ENCODE measurements around the gene DSCAML1. TPM values are rescaled to one million over a fixed set of nuclear protein-coding genes. Genes with fewer than 3 reads are reported as not detected.
A peak's percentile ranks its signal among the peaks of the same experiment; 100 is the strongest.

Gene DSCAML1
- total and polyA plus RNA-seq, 7 experiments from 2014 or later = 0.17 to 1.3 (median 0.60) TPM; not detected in 2

- H3K27ac Mint-ChIP-seq = no peak overlapping the region
- no peaks in the 10 kb centered on the region for H3K4me1 ChIP-seq (ENCODE audit: control insufficient read depth in 2 of 2, insufficient read depth in 2 of 2, low read length in 2 of 2)
- intact Hi-C loops (cut with micrococcal nuclease) = no loop called here
Observed at GRCh38 chr11:117671370-117671769, 125.6 kb downstream of the DSCAML1 start.

DNA sequence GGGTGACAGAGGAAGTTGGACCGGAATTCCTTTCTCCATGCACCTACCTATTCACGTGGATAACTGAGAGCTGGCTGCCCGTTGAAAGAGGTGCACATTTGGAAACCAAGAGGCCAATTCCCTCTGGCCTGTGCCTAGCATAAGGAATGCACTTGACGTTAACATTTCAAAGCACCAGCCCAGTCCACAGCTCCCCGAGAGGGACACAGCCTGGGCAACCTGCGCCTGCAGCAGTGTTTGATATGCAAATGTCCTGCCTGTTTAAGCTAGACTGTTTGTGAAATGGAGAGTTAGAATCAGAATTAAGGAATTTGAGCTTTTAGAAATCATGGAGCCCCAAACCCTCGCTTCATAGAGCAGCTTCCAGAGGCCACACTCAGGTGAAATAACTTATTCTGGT lies 126.1 kb downstream of the DSCAML1 start:
- Histone ChIP-seq H3K27ac (ENCODE audit: low read depth, low read length) (no peak overlapping the region), H3K27me3 (ENCODE audit: control insufficient read depth in 2 of 2, insufficient read depth in 2 of 2, low read length in 2 of 2) (no peaks in the 10 kb centered on the region), H3K9me3 (ENCODE audit: control insufficient read depth in 2 of 3, low read length in 3 of 3) (no peaks in the 10 kb centered on the region), H3K36me3 (ENCODE audit: control insufficient read depth in 2 of 3, insufficient read depth in 3 of 3, low read length in 3 of 3) (no peaks in the 10 kb centered on the region), H3K4me1 (ENCODE audit: control insufficient read depth in 2 of 2, insufficient read depth in 2 of 2, low read length in 2 of 2) (no peaks in the 10 kb centered on the region), H3K4me3 (ENCODE audit: low read length) (no peak overlapping the region)
- Mint-ChIP-seq H3K36me3 (no peaks in the 10 kb centered on the region), H3K27ac (no peak overlapping the region), H3K4me3 (no peak overlapping the region), H3K27me3 (peaks cover 0 to 7% (median 0%) of the 10 kb centered on the region in 5 donors), H3K9me3 (no peaks in the 10 kb centered on the region), H3K4me1 (peaks cover 0 to 9% (median 0%) of the 10 kb centered on the region in 7 donors)
- intact Hi-C loops (cut with micrococcal nuclease) = no loop called here
- ATAC-seq (no peak), DNase-seq (no peak)
- ChIA-PET CTCF (no interaction called here), POLR2A (no interaction called here)

More at GRCh38 chr11:117671370-117671769, 125.6 kb downstream of the DSCAML1 start:
- ChIA-PET POLR2A (no interaction called here), CTCF (no interaction called here)
- Histone ChIP-seq H3K27ac (ENCODE audit: low read depth, low read length) (no peak overlapping the region), H3K4me3 (ENCODE audit: low read length) (no peak overlapping the region), H3K36me3 (ENCODE audit: control insufficient read depth in 2 of 3, insufficient read depth in 3 of 3, low read length in 3 of 3) (no peaks in the 10 kb centered on the region), H3K27me3 (ENCODE audit: control insufficient read depth in 2 of 2, insufficient read depth in 2 of 2, low read length in 2 of 2) (no peaks in the 10 kb centered on the region), H3K9me3 (ENCODE audit: control insufficient read depth in 2 of 3, low read length in 3 of 3) (no peaks in the 10 kb centered on the region)
- Mint-ChIP-seq H3K27me3 (peaks cover 0 to 7% (median 0%) of the 10 kb centered on the region in 5 donors), H3K36me3 (no peaks in the 10 kb centered on the region), H3K4me1 (peaks cover 0 to 13% (median 0%) of the 10 kb centered on the region in 7 donors), H3K4me3 (no peak overlapping the region), H3K9me3 (no peaks in the 10 kb centered on the region)
- no peak for ATAC-seq
- no peak for DNase-seq

GRCh38 chr11:117670443-117670842 lies 126.6 kb downstream of the DSCAML1 start:
- POLR2A ChIA-PET = no interaction called here
- H3K9me3 ChIP-seq (ENCODE audit: control insufficient read depth in 2 of 3, low read length in 3 of 3) = no peaks in the 10 kb centered on the region
- H3K4me3 Mint-ChIP-seq = no peak overlapping the region

DNA sequence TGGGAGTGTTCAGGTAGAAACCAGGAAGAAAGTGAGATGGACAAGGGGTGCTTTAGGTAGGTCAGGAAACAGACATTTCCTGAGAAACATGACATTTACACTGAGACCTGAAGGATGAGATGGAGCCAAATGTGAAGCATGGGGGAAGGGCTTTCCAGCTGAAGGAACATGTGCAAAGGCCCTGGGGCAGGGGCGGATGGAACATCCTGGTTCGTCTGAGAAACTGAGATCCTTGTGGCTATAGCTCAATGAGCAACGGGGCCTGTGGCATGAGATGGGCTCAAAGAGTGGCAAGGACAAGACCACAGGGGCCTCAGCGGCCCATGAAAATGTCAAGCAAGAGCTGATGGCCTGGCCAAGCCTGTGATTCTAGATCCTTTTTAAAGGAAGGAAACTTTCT lies 127.4 kb downstream of the DSCAML1 start:
- Mint-ChIP-seq H3K4me3 (no peak overlapping the region), H3K9me3 (no peaks in the 10 kb centered on the region), H3K27me3 (peaks cover 0 to 3% (median 0%) of the 10 kb centered on the region in 5 donors), H3K4me1 (peaks cover 0 to 6% (median 0%) of the 10 kb centered on the region in 7 donors), H3K36me3 (no peaks in the 10 kb centered on the region), H3K27ac (no peak overlapping the region)
- no peak overlapping the region for H3K4me3 ChIP-seq (ENCODE audit: low read length)
- H3K36me3 ChIP-seq (ENCODE audit: control insufficient read depth in 2 of 3, insufficient read depth in 3 of 3, low read length in 3 of 3) = no peaks in the 10 kb centered on the region
- intact Hi-C loops (cut with micrococcal nuclease) = no loop called here
- ChIA-PET CTCF (no interaction called here), POLR2A (no interaction called here)
- DNase-seq (no peak), ATAC-seq (no peak)
- H3K27me3 ChIP-seq (ENCODE audit: control insufficient read depth in 2 of 2, insufficient read depth in 2 of 2, low read length in 2 of 2) = no peaks in the 10 kb centered on the region
- H3K9me3 ChIP-seq (ENCODE audit: control insufficient read depth in 2 of 3, low read length in 3 of 3) = no peaks in the 10 kb centered on the region
- H3K4me1 ChIP-seq (ENCODE audit: control insufficient read depth in 2 of 2, insufficient read depth in 2 of 2, low read length in 2 of 2) = no peaks in the 10 kb centered on the region
- H3K27ac ChIP-seq (ENCODE audit: low read depth, low read length) = no peak overlapping the region

More at GRCh38 chr11:117670443-117670842, 126.6 kb downstream of the DSCAML1 start:
- Mint-ChIP-seq H3K36me3 (no peaks in the 10 kb centered on the region), H3K9me3 (no peaks in the 10 kb centered on the region), H3K4me1 (peaks cover 0 to 6% (median 0%) of the 10 kb centered on the region in 7 donors), H3K27me3 (peaks cover 0 to 7% (median 0%) of the 10 kb centered on the region in 5 donors), H3K27ac (no peak overlapping the region)
- intact Hi-C loops (cut with micrococcal nuclease) = no loop called here
- no peaks in the 10 kb centered on the region for H3K4me1 ChIP-seq (ENCODE audit: control insufficient read depth in 2 of 2, insufficient read depth in 2 of 2, low read length in 2 of 2)
- no peaks in the 10 kb centered on the region for H3K27me3 ChIP-seq (ENCODE audit: control insufficient read depth in 2 of 2, insufficient read depth in 2 of 2, low read length in 2 of 2)
- DNase-seq (no peak), ATAC-seq (no peak)
- H3K27ac ChIP-seq (ENCODE audit: low read depth, low read length) = no peak overlapping the region
- CTCF ChIA-PET = no interaction called here
- H3K4me3 ChIP-seq (ENCODE audit: low read length) = no peak overlapping the region
- no peaks in the 10 kb centered on the region for H3K36me3 ChIP-seq (ENCODE audit: control insufficient read depth in 2 of 3, insufficient read depth in 3 of 3, low read length in 3 of 3)

- Mint-ChIP-seq H3K36me3 (no peaks in the 10 kb centered on the region), H3K4me1 (peaks cover 0 to 6% (median 0%) of the 10 kb centered on the region in 7 donors), H3K27me3 (peaks cover 0 to 2% (median 0%) of the 10 kb centered on the region in 5 donors), H3K9me3 (no peaks in the 10 kb centered on the region), H3K27ac (no peak overlapping the region), H3K4me3 (no peak overlapping the region)
- ChIA-PET CTCF (no interaction called here), POLR2A (no interaction called here)
- no peak for ATAC-seq
- DNase-seq = no peak
- H3K27me3 ChIP-seq (ENCODE audit: control insufficient read depth in 2 of 2, insufficient read depth in 2 of 2, low read length in 2 of 2) = no peaks in the 10 kb centered on the region
- no peaks in the 10 kb centered on the region for H3K36me3 ChIP-seq (ENCODE audit: control insufficient read depth in 2 of 3, insufficient read depth in 3 of 3, low read length in 3 of 3)
- no peak overlapping the region for H3K4me3 ChIP-seq (ENCODE audit: low read length)
- intact Hi-C loops (cut with micrococcal nuclease) = no loop called here
- H3K27ac ChIP-seq (ENCODE audit: low read depth, low read length) = no peak overlapping the region
- H3K9me3 ChIP-seq (ENCODE audit: control insufficient read depth in 2 of 3, low read length in 3 of 3) = no peaks in the 10 kb centered on the region
- H3K4me1 ChIP-seq (ENCODE audit: control insufficient read depth in 2 of 2, insufficient read depth in 2 of 2, low read length in 2 of 2) = no peaks in the 10 kb centered on the region
Observed at GRCh38 chr11:117669062-117669461, 128.0 kb downstream of the DSCAML1 start.

- no peaks in the 10 kb centered on the region for H3K36me3 ChIP-seq (ENCODE audit: control insufficient read depth in 2 of 3, insufficient read depth in 3 of 3, low read length in 3 of 3)
- no peaks in the 10 kb centered on the region for H3K4me1 ChIP-seq (ENCODE audit: control insufficient read depth in 2 of 2, insufficient read depth in 2 of 2, low read length in 2 of 2)
- intact Hi-C loops (cut with micrococcal nuclease) = no loop called here
- H3K4me3 ChIP-seq (ENCODE audit: low read length) = no peak overlapping the region
- Mint-ChIP-seq H3K4me3 (no peak overlapping the region), H3K27me3 (peaks cover 0 to 6% (median 0%) of the 10 kb centered on the region in 5 donors), H3K9me3 (no peaks in the 10 kb centered on the region), H3K27ac (no peak overlapping the region), H3K4me1 (peaks cover 0 to 6% (median 0%) of the 10 kb centered on the region in 7 donors), H3K36me3 (no peaks in the 10 kb centered on the region)
- POLR2A ChIA-PET = no interaction called here
- no peak for DNase-seq
- no peak for ATAC-seq
- no peak overlapping the region for H3K27ac ChIP-seq (ENCODE audit: low read depth, low read length)
- no peaks in the 10 kb centered on the region for H3K9me3 ChIP-seq (ENCODE audit: control insufficient read depth in 2 of 3, low read length in 3 of 3)
- CTCF ChIA-PET = no interaction called here
- H3K27me3 ChIP-seq (ENCODE audit: control insufficient read depth in 2 of 2, insufficient read depth in 2 of 2, low read length in 2 of 2) = no peaks in the 10 kb centered on the region
Observed at GRCh38 chr11:117668321-117668751, 128.7 kb downstream of the DSCAML1 start.

DNA sequence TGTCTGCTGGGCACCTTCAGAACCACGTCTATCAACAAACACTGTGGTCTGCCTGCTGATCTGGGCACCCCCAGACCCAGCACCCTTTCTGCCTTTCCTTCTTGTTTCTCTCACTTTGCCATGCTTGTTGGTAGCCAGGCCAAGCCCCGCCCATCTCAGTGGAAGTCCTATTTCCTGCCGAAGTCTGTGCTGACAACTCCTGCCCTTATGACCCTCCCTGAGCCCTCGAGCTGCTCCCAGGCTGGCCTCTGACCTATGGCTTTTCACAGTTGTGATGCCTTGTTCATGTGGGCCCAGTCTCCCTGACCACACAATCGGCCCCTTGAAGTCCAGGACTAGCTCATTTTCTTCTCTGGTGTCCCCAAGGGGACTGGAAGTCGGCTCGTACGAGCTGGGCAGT lies 132.1 kb downstream of the DSCAML1 start:
- Mint-ChIP-seq H3K9me3 (no peaks in the 10 kb centered on the region), H3K27me3 (peaks cover 0 to 8% (median 0%) of the 10 kb centered on the region in 5 donors), H3K36me3 (no peaks in the 10 kb centered on the region), H3K4me3 (no peak overlapping the region), H3K27ac (peak overlapping the region in 1 of 9 donors; percentile 12), H3K4me1 (peaks cover 0 to 6% (median 0%) of the 10 kb centered on the region in 7 donors)
- H3K36me3 ChIP-seq (ENCODE audit: control insufficient read depth in 2 of 3, insufficient read depth in 3 of 3, low read length in 3 of 3) = no peaks in the 10 kb centered on the region
- H3K27ac ChIP-seq (ENCODE audit: low read depth, low read length) = no peak overlapping the region
- ChIA-PET POLR2A (no interaction called here), CTCF (interaction anchor here (0.6 kb wide), 1 partner anchor 19 kb away, joined by 3 read pairs; no protein-coding TSS in a partner anchor)
- H3K4me1 ChIP-seq (ENCODE audit: control insufficient read depth in 2 of 2, insufficient read depth in 2 of 2, low read length in 2 of 2) = no peaks in the 10 kb centered on the region
- DNase-seq = no peak
- H3K27me3 ChIP-seq (ENCODE audit: control insufficient read depth in 2 of 2, insufficient read depth in 2 of 2, low read length in 2 of 2) = no peaks in the 10 kb centered on the region
- intact Hi-C loops (cut with micrococcal nuclease) = no loop called here
- no peaks in the 10 kb centered on the region for H3K9me3 ChIP-seq (ENCODE audit: control insufficient read depth in 2 of 3, low read length in 3 of 3)
- H3K4me3 ChIP-seq (ENCODE audit: low read length) = no peak overlapping the region
- ATAC-seq = no peak
